Measurements from ENCODE around the gene CD36. TPM values are rescaled to one million over a fixed set of nuclear protein-coding genes. Genes with fewer than 3 reads are reported as not detected.

Gene CD36
- total and polyA plus RNA-seq, 2 of the 8 experiments (the other 6 are each of a cell fraction or from before 2014, with no cell fraction given): 0.33 to 0.60 TPM

- TF ChIP-seq CHD7 (IDR thresholded peaks at IDR 0.05; ENCODE audit: insufficient replicate concordance, low read length): no peak
- TF ChIP-seq TBP (IDR thresholded peaks at IDR 0.05; ENCODE audit: low read depth, low read length): no peak
- TF ChIP-seq, protein P1, sequence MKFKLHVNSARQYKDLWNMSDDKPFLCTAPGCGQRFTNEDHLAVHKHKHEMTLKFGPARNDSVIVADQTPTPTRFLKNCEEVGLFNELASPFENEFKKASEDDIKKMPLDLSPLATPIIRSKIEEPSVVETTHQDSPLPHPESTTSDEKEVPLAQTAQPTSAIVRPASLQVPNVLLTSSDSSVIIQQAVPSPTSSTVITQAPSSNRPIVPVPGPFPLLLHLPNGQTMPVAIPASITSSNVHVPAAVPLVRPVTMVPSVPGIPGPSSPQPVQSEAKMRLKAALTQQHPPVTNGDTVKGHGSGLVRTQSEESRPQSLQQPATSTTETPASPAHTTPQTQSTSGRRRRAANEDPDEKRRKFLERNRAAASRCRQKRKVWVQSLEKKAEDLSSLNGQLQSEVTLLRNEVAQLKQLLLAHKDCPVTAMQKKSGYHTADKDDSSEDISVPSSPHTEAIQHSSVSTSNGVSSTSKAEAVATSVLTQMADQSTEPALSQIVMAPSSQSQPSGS (IDR thresholded peaks at IDR 0.05; ENCODE audit: low read length): no peak
- no peak for TF ChIP-seq TEAD4 (IDR thresholded peaks at IDR 0.05; ENCODE audit: low read depth, low read length)
Measured at GRCh38 chr7:80666376-80666775, 27.9 kb downstream of the CD36 start (continued).

Measured in H1 (cell line).